Endothelial cell of umbilical vein (primary cell): Measurements from ENCODE around the gene ACSM5. TPM values are rescaled to one million over a fixed set of nuclear protein-coding genes. Genes with fewer than 3 reads are reported as not detected.
"Not testable (repeated sequence)": the region's sequence is repeated elsewhere in the genome, so short reads cannot be mapped to it uniquely, and the experiment has no call there.

Source experiments
- BruUV-seq: library from RNA; stranded (reverse); fragments of 400-500 nt; replicated peaks from 2 replicates; lab custom pipeline; 2021; lab: Mats Ljungman, UMichigan
- CTCF ChIA-PET: fragments of 300-600, 350-600 bp; sonication (Branson Sonifier 250); formaldehyde crosslinking; loops from one replicate; lab custom pipeline; 2021; ENCODE audit warnings: antibody characterized with exemption, inconsistent platforms; lab: Charles Lee
- POLR2A ChIA-PET: fragments of 300-600, 350-600 bp; sonication (Branson Sonifier 250); formaldehyde crosslinking; loops from one replicate; lab custom pipeline; 2021; ENCODE audit warnings: antibody characterized with exemption, inconsistent platforms; lab: Charles Lee
- DNase-seq: peaks from one replicate; pipeline ENCODE4 v3.0.0-alpha.2; 2011; ENCODE audit warnings: low read depth, low spot score
- FAIRE-seq: peaks from 2 replicates; lab custom pipeline; 2011; peaks lifted over from hg19 to GRCh38; lab: Jason Lieb, UNC
- H2AFZ ChIP-seq: 2 replicates; pipeline ENCODE4 v1.6.0; 2012; ENCODE audit warnings: low read depth, low read length, control low read depth, inconsistent platforms
- H3K27ac ChIP-seq: 2 replicates; pipeline ENCODE4 v1.5.1; 2011; ENCODE audit warnings: low read depth, mild to moderate bottlenecking, control low read depth, low read length, moderate library complexity; ENCODE audit not compliant: insufficient read depth
- H3K27me3 ChIP-seq, 2 experiments: 2 replicates each; pipeline versions ENCODE4 v1.6.0 to v1.6.1; 2011; ENCODE audit warnings: low read length in 2 of 2, mixed read lengths in 1 of 2; ENCODE audit not compliant: control insufficient read depth in 2 of 2, insufficient read depth in 2 of 2
- H3K36me3 ChIP-seq, 2 experiments: 2 replicates in 1 of 2; 3 replicates in 1 of 2; pipeline ENCODE4 v1.5.1; 2011; ENCODE audit warnings: low read length in 2 of 2, mild to moderate bottlenecking in 1 of 2, moderate library complexity in 1 of 2; ENCODE audit not compliant: control insufficient read depth in 2 of 2, insufficient read depth in 2 of 2; ENCODE audit errors: extremely low read depth in 1 of 2
- H3K4me1 ChIP-seq: 3 replicates; pipeline ENCODE4 v1.5.1; 2011; ENCODE audit warnings: mild to moderate bottlenecking, low read length; ENCODE audit not compliant: control insufficient read depth, insufficient read depth; ENCODE audit errors: extremely low read depth
- H3K4me2 ChIP-seq: 2 replicates; pipeline ENCODE4 v1.6.1; 2011; ENCODE audit warnings: low read length, control low read depth, mixed read lengths; ENCODE audit not compliant: insufficient read depth
- H3K4me3 ChIP-seq, 3 experiments: fragments of 200-600 bp in 1 of 3; sonication (generic), shearing (Covaris generic) in 1 of 3; replicated peaks in 1 of 3; 2 replicates each; pipeline ENCODE4 v1.5.1; 2011 to 2016; ENCODE audit warnings: control low read depth in 3 of 3, low read length in 3 of 3, mild to moderate bottlenecking in 2 of 3, inconsistent platforms in 1 of 3, low read depth in 1 of 3, moderate library complexity in 1 of 3; ENCODE audit not compliant: insufficient read depth in 1 of 3
- H3K79me2 ChIP-seq: 2 replicates; pipeline ENCODE4 v1.6.0; 2012; ENCODE audit warnings: low read length, inconsistent platforms; ENCODE audit not compliant: control insufficient read depth, insufficient read depth
- H3K9ac ChIP-seq: replicated peaks from 2 replicates; pipeline ENCODE3; 2011; ENCODE audit warnings: low read length, control low read depth; ENCODE audit not compliant: insufficient read depth; ENCODE audit errors: extremely low read depth
- H3K9me1 ChIP-seq: replicated peaks from 3 replicates; pipeline ENCODE4 v1.6.0; 2011; ENCODE audit warnings: mild to moderate bottlenecking, low read length; ENCODE audit not compliant: control insufficient read depth, insufficient read depth; ENCODE audit errors: extremely low read depth
- H3K9me3 ChIP-seq: replicated peaks from 2 replicates; pipeline ENCODE4 v1.5.1; 2012; ENCODE audit warnings: low read length, inconsistent platforms; ENCODE audit not compliant: control insufficient read depth, insufficient read depth
- H4K20me1 ChIP-seq: replicated peaks from 2 replicates; pipeline ENCODE3; 2011; ENCODE audit warnings: mild to moderate bottlenecking, low read length; ENCODE audit not compliant: control insufficient read depth, insufficient read depth; ENCODE audit errors: extremely low read depth
- dilution Hi-C: fragments of 300-500 bp; cut with MboI; formaldehyde crosslinking; loops from one replicate; pipeline ENCODE4 v1.15.0; 2019; ENCODE audit warnings: low sequenced_read_pairs; ENCODE audit not compliant: extremely low pct_ligation_motif_present
- intact Hi-C: fragments of 100-400 bp; cut with micrococcal nuclease; formaldehyde crosslinking; loops from one replicate; pipeline ENCODE4 v1.10.0; 2022
- polyA plus RNA-seq, 4 experiments: library from polyadenylated mRNA; depleted of rRNA in 3 of 4; stranded (reverse) in 3 of 4; unstranded in 1 of 4; fragments of >200 nt; gene quantifications; 2 replicates each; pipeline versions ENCODE4 v1.2.1 to v1.2.3, GENCODE V29; 2011 to 2012; ENCODE audit warnings: missing spikeins in 1 of 4
- total RNA-seq: library from RNA; stranded (reverse); gene quantifications from 2 replicates; pipeline ENCODE4 v1.2.3, GENCODE V29; 2021

The ACSM5 gene
- total and polyA plus RNA-seq, 2 donors (not counting 3 experiments of a cell fraction or from before 2014, with no cell fraction given) = 0.06 TPM; not detected in 1

DNA sequence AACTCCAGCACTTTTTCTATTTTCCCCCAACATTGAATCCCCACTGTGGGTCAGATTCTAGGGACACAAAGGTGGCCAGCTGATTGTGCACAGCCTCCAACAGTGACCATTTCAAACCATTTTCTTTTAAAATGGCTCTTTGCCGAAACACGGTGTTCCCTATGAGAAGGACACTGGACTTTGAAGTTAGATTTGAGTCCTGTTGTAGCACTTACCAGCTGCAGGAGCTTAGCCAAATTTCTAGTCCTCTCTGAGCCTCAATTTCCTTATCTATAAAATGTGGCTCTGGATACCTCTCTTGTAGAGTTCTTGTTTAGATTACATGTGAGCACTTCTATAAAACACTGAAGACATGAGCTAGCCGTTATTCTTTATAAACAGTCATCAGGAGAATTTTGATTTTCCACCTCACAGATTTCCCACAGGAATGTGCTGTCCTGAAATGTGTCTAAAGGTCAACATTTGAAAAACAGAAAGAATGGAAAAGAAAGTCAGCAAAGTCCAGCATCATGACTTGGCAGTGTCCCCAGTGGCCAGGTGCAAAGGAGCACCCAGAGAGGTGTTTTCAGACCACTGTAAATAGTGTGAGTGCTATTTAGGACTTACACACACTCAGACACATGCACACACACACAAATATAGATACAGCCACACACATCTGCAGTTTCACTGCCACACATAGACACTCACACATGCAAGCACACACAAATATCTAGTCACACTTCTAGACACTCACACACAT is 37.5 kb downstream of the ACSM5 start:
- H3K9me3 ChIP-seq, BruUV-seq, DNase-seq, CTCF ChIA-PET, dilution Hi-C loops, H3K9ac ChIP-seq, POLR2A ChIA-PET, H3K4me2 ChIP-seq, H3K27ac ChIP-seq, H3K4me1 ChIP-seq, H3K36me3 ChIP-seq, H3K79me2 ChIP-seq, H3K9me1 ChIP-seq, H4K20me1 ChIP-seq, intact Hi-C loops, H3K27me3 ChIP-seq, H2AFZ ChIP-seq, H3K4me3 ChIP-seq: not testable (repeated sequence)
- FAIRE-seq = peak; percentile 47

DNA sequence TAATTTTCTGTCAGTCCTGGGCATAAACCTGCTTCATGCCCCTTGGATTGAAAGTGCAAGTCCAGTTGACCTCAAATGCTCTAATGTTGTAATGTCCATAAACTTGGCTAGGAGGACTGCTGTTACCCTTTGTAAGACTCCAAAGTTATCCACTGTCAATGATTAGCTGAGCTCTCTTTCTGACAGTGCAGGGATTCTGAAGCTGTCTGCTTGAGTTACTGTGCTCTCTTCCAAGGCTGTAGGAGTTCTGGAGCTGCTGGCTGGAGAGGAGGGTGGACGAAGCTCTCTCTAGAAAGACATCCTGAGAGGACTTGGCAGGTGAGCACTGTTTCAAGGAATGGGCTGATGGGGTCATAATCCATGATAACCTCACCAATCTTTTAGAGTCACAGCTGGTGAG is 42.0 kb downstream of the ACSM5 start, which contains the start of gene ACSM2A:
Gene ACSM2A, plus strand, starts transcription at position 158 of the 400 bp plus-strand sequence. CDS start 8,594 bp downstream, outside the sequence.
- H3K9me3 ChIP-seq, FAIRE-seq, H3K4me1 ChIP-seq, CTCF ChIA-PET, H3K9me1 ChIP-seq, H3K27ac ChIP-seq, dilution Hi-C loops, H3K4me3 ChIP-seq, BruUV-seq, DNase-seq, POLR2A ChIA-PET, H3K79me2 ChIP-seq, H3K4me2 ChIP-seq, H3K27me3 ChIP-seq, H4K20me1 ChIP-seq, H3K9ac ChIP-seq, H2AFZ ChIP-seq, intact Hi-C loops, H3K36me3 ChIP-seq: not testable (repeated sequence)

DNA sequence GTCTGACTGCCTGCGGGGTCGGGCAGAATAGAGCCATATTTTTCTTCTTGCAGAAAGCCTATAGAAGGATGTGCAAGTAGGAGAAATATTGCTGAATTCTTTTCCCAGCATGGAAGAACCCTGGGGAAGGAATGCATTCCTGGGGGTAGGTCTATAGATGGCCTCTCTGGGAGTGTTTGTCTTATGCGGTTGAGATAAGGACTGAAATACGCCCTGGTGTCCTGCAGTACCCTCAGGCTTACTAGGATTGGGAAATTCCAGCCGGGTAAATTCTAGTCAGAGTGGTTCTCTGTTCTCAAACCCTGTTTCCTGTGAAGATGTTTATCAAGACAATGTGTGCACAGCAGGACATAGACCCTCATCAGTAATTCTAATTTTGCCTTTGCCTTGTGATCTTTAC is 44.3 kb downstream of the ACSM5 start:
- H2AFZ ChIP-seq, CTCF ChIA-PET, H3K9ac ChIP-seq, DNase-seq, H4K20me1 ChIP-seq, H3K36me3 ChIP-seq, H3K4me1 ChIP-seq, H3K79me2 ChIP-seq, H3K9me3 ChIP-seq, H3K9me1 ChIP-seq, H3K27me3 ChIP-seq, dilution Hi-C loops, H3K4me3 ChIP-seq, intact Hi-C loops, BruUV-seq, POLR2A ChIA-PET, H3K27ac ChIP-seq, H3K4me2 ChIP-seq, FAIRE-seq: not testable (repeated sequence)

DNA sequence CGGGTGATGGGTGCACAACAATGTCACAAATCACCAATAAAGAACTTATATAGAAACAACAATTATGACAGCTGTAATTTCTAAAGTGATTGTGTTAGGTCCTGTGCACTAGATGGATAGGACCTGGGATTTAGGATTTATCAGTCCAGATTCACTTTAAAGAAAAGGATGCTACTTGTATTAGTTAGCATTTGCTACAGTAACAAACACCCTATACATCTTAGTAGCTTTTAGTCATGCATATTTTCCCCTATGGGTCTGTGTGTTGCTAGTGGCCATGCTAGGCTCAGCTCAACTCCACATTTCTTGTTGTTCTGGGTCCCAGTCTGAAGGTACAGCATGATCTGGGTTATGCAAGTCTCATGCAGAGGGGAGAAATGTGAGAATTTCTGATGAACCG is 49.9 kb downstream of the ACSM5 start:
- DNase-seq, H3K27me3 ChIP-seq, H3K9ac ChIP-seq, CTCF ChIA-PET, H3K9me3 ChIP-seq, H4K20me1 ChIP-seq, H3K27ac ChIP-seq, H3K36me3 ChIP-seq, BruUV-seq, H3K4me3 ChIP-seq, intact Hi-C loops, FAIRE-seq, H3K4me2 ChIP-seq, dilution Hi-C loops, H2AFZ ChIP-seq, H3K79me2 ChIP-seq, H3K9me1 ChIP-seq, H3K4me1 ChIP-seq: not testable (repeated sequence)
- POLR2A ChIA-PET = interaction anchor here (0.7 kb wide), 1 partner anchor 25 kb away, joined by 8 read pairs; no protein-coding TSS in a partner anchor
